HCT116 (cell line): ENCODE measurements around the gene RIN3. TPM values are rescaled to one million over a fixed set of nuclear protein-coding genes. Genes with fewer than 3 reads are reported as not detected.

Experiments
- ATAC-seq: fragments of 200-7000 bp; cut with Tn5 transposase; 2 replicates; pipeline ENCODE4 v1.9.1; 2020; ENCODE audit warnings: mild to moderate bottlenecking, moderate library complexity
- BruUV-seq: library from RNA; stranded (reverse); fragments of 400-500 nt; replicated peaks from 2 replicates; lab custom pipeline; 2021; lab: Mats Ljungman, UMichigan
- CTCF ChIA-PET: fragments of 300-600 bp; sonication (Branson Sonifier 250); formaldehyde crosslinking; loops from one replicate; lab custom pipeline; 2021; ENCODE audit warnings: antibody characterized with exemption; lab: Charles Lee
- POLR2A ChIA-PET: fragments of 300-600, 350-600 bp; sonication (Branson Sonifier 250); formaldehyde crosslinking; loops from one replicate; lab custom pipeline; 2021; ENCODE audit warnings: antibody characterized with exemption; lab: Charles Lee
- RAD21 ChIA-PET, 2 experiments: fragments of 300-600 bp; sonication (Branson Sonifier 250); formaldehyde crosslinking; loops; one replicate each; lab custom pipeline; 2023; ENCODE audit warnings: low total read pairs in 2 of 2; ENCODE audit not compliant: uncharacterized antibody in 2 of 2, unreplicated experiment in 2 of 2, low non-redundant PET in 1 of 2; lab: Charles Lee
- DNase-seq: peaks from one replicate; pipeline ENCODE4 v3.0.0-alpha.2; 2010; ENCODE audit warnings: low read depth, low spot score
- H2AFZ ChIP-seq: fragments of 200-600 bp; shearing (Covaris generic), sonication (generic); 2 replicates; pipeline ENCODE4 v1.6.1; 2017; ENCODE audit warnings: low read depth, mixed run types, mixed read lengths, antibody characterized with exemption, low read length; ENCODE audit not compliant: poor library complexity, severe bottlenecking
- H3K27ac ChIP-seq: 2 replicates; pipeline ENCODE4 v1.5.1; 2012; ENCODE audit warnings: low read depth, low read length
- H3K27me3 ChIP-seq: fragments of 200-600 bp; sonication (generic); 2 replicates; pipeline ENCODE4 v1.6.1; 2016; ENCODE audit warnings: mixed run types, low read length, mixed read lengths; ENCODE audit not compliant: insufficient read depth
- H3K36me3 ChIP-seq, 2 experiments: fragments of 200-500 bp in 1 of 2; fragments of 200-600 bp in 1 of 2; sonication (Bioruptor generic) in 1 of 2; sonication (generic) in 1 of 2; 2 replicates each; pipeline versions ENCODE4 v1.5.1 to v1.6.1; 2014 to 2016; ENCODE audit warnings: low read length in 2 of 2, inconsistent platforms in 1 of 2, mixed read lengths in 1 of 2, mixed run types in 1 of 2; ENCODE audit not compliant: insufficient read depth in 2 of 2, control insufficient read depth in 1 of 2
- H3K4me1 ChIP-seq, 2 experiments: fragments of 200-600 bp in 1 of 2; sonication (generic) in 1 of 2; 2 replicates each; pipeline versions ENCODE4 v1.5.1 to v1.6.1; 2012 to 2017; ENCODE audit warnings: low read length in 2 of 2, inconsistent platforms in 1 of 2, mild to moderate bottlenecking in 1 of 2, mixed read lengths in 1 of 2, mixed run types in 1 of 2, moderate library complexity in 1 of 2; ENCODE audit not compliant: insufficient read depth in 2 of 2, control insufficient read depth in 1 of 2
- H3K4me2 ChIP-seq: fragments of 200-600 bp; sonication (generic); 2 replicates; pipeline ENCODE4 v1.6.1; 2017; ENCODE audit warnings: mixed run types, low read length, mixed read lengths
- H3K4me3 ChIP-seq, 2 experiments: fragments of 200-600 bp in 1 of 2; sonication (generic) in 1 of 2; replicated peaks in 1 of 2; 2 replicates each; pipeline ENCODE4 v1.5.1; 2011 to 2016; ENCODE audit warnings: low read length in 2 of 2, control low read depth in 1 of 2, low read depth in 1 of 2, mild to moderate bottlenecking in 1 of 2, mixed read lengths in 1 of 2, mixed run types in 1 of 2
- H3K79me2 ChIP-seq: fragments of 200-600 bp; sonication (generic); 2 replicates; pipeline ENCODE4 v1.6.1; 2017; ENCODE audit warnings: mild to moderate bottlenecking, mixed run types, low read length, moderate library complexity, mixed read lengths; ENCODE audit not compliant: insufficient read depth
- H3K9ac ChIP-seq: fragments of 200-600 bp; sonication (generic); 2 replicates; pipeline ENCODE4 v1.6.1; 2016; ENCODE audit warnings: low read length, mixed read lengths
- H3K9me2 ChIP-seq: fragments of 200-600 bp; sonication (generic), shearing (Covaris generic); 2 replicates; pipeline ENCODE4 v1.6.1; 2017; ENCODE audit warnings: mixed run types, mild to moderate bottlenecking, moderate library complexity; ENCODE audit not compliant: insufficient read depth
- H3K9me3 ChIP-seq, 2 experiments: fragments of 200-500 bp in 1 of 2; fragments of 200-600 bp in 1 of 2; sonication (Bioruptor generic) in 1 of 2; sonication (generic) in 1 of 2; 2 replicates each; pipeline ENCODE4 v1.6.1; 2014 to 2017; ENCODE audit warnings: low read length in 2 of 2, mixed read lengths in 2 of 2, inconsistent platforms in 1 of 2, low read depth in 1 of 2, mild to moderate bottlenecking in 1 of 2, mixed run types in 1 of 2, moderate library complexity in 1 of 2; ENCODE audit not compliant: control insufficient read depth in 1 of 2, insufficient read depth in 1 of 2
- H4K20me1 ChIP-seq: fragments of 200-600 bp; sonication (generic), shearing (Covaris generic); 2 replicates; pipeline ENCODE4 v1.6.1; 2017; ENCODE audit warnings: mixed run types, mild to moderate bottlenecking, moderate library complexity; ENCODE audit not compliant: insufficient read depth
- CBX3 ChIP-seq: IDR thresholded peaks from 2 replicates; pipeline ENCODE4 v1.6.1; 2012; ENCODE audit warnings: low read depth
- POLR2AphosphoS5 ChIP-seq: IDR thresholded peaks from 2 replicates; pipeline ENCODE4 v1.6.1; 2011; ENCODE audit warnings: mild to moderate bottlenecking, low read depth, low read length, moderate library complexity
- RAD21 ChIP-seq: IDR thresholded peaks from 2 replicates; pipeline ENCODE4 v1.6.1; 2012; ENCODE audit warnings: low read depth, mild to moderate bottlenecking
- intact Hi-C: fragments of 100-400 bp; cut with micrococcal nuclease; formaldehyde crosslinking; loops from 2 replicates; pipeline ENCODE4 v1.10.0; 2022
- total RNA-seq: library from RNA; stranded (reverse); gene quantifications from one replicate; pipeline ENCODE4 v1.2.1, GENCODE V29; 2021; ENCODE audit not compliant: unreplicated experiment
- TF ChIP-seq, protein P1 (sequence below), 3 experiments: fragments of 200-600 bp in 1 of 3; sonication (generic) in 1 of 3; IDR thresholded peaks in 2 of 3; conservative IDR thresholded peaks in 1 of 3; 2 replicates each; pipeline ENCODE4 v1.5.1; 2012 to 2017; ENCODE audit warnings: low read depth in 2 of 3, low read length in 2 of 3, antibody characterized with exemption in 1 of 3, borderline replicate concordance in 1 of 3, control low read depth in 1 of 3, mild to moderate bottlenecking in 1 of 3, mixed read lengths in 1 of 3, mixed run types in 1 of 3, moderate library complexity in 1 of 3; ENCODE audit not compliant: insufficient read depth in 1 of 3

Gene RIN3
- total RNA-seq, 1 experiment from 2014 or later: 22.2 TPM

DNA sequence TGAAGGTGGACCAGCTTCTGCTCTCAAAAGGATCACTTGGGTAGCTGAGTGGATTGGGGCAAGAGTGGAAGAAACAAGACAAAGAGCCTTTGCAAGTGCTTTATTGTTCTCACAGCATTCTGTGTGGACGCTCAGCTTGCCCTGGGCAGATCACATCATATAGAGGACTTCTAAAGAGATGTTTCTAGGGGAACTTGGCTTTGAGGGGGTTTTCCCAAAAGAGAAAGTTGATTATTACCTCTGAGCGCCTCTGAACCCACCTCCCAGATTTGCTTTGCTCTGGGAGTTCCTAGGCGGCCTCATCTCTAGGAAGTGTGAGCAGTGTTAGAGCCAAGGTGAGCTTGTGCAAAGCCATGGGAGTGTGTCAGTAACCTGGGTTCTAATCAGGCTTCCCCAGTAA, 81.7 kb downstream of the RIN3 start:
- no peak overlapping the region for H3K4me2 ChIP-seq
- TF ChIP-seq CBX3: no peak
- TF ChIP-seq, all 23 proteins: peak for 0
- Histone ChIP-seq H3K4me3 (no peak overlapping the region), H3K9ac (no peak overlapping the region), H3K79me2 (no peaks in the 10 kb centered on the region), H3K4me1 (no peaks in the 10 kb centered on the region), H3K27ac (no peak overlapping the region), H2AFZ (no peak overlapping the region), H3K9me2 (no peaks in the 10 kb centered on the region), H4K20me1 (no peaks in the 10 kb centered on the region), H3K36me3 (no peaks in the 10 kb centered on the region), H3K9me3 (no peaks in the 10 kb centered on the region), H3K27me3 (no peaks in the 10 kb centered on the region)
- intact Hi-C loops: no loop called here
- DNase-seq: no peak
- CTCF ChIA-PET: interaction anchor here (1.1 kb wide), 1 partner anchor 18 kb away, joined by 3 read pairs; no protein-coding TSS in a partner anchor
- BruUV-seq: no TSS peak
- RAD21 ChIA-PET: no interaction called here
- ATAC-seq: no peak
- POLR2A ChIA-PET: no interaction called here

DNA sequence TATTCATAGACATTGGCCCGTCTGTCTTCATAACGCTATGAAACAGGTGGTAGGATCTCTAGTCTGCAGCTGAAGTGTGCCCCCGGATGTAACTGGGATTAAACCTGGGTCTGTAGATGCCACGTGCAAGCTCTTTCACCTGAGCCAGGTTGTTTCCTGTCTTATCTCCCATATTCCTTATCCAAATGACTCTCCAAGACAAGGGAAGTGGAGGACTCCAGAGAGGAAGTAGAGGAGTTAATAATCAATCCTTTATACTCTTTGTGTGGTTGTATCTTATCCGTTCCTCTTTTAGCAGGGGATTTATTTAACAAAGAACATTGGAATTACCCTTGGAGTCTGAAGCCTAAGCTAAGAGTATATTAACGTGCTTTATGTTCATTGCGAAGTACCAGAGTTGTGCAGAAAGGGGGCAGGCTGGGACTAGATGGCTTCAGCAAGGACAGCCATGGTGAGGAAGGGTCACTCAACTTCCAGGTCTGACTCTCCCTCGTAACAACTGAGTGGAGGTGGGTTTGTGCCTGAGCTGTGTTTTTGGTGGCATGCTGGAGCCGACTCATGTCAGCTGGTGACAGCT, 82.8 kb downstream of the RIN3 start:
- no peak overlapping the region for H2AFZ ChIP-seq
- DNase-seq (no peak), ATAC-seq (0 out of 2 replicates have a peak, but pooled peaks have one; percentile 50)
- no peaks in the 10 kb centered on the region for H3K4me1 ChIP-seq
- H3K4me2 ChIP-seq: no peak overlapping the region
- no peak overlapping the region for H3K4me3 ChIP-seq
- H3K9ac ChIP-seq: no peak overlapping the region
- intact Hi-C loops: no loop called here
- no TSS peak for BruUV-seq
- ChIA-PET CTCF (interaction anchor here (0.6 to 1.2 kb wide), 3 partner anchors 17 to 91 kb away, joined by 3 to 5 read pairs (median 4); no protein-coding TSS in a partner anchor), RAD21 (no interaction called here), POLR2A (no interaction called here)
- no peak overlapping the region for H3K27ac ChIP-seq
- no peaks in the 10 kb centered on the region for H3K36me3 ChIP-seq
- H3K79me2 ChIP-seq: no peaks in the 10 kb centered on the region
- H3K9me3 ChIP-seq: no peaks in the 10 kb centered on the region
- H3K27me3 ChIP-seq: no peaks in the 10 kb centered on the region
- H4K20me1 ChIP-seq: no peaks in the 10 kb centered on the region
- TF ChIP-seq POLR2AphosphoS5: no peak
- peak; percentile 33; the same call in 1 of the 2 replicates for TF ChIP-seq RAD21
- TF ChIP-seq, protein P1, sequence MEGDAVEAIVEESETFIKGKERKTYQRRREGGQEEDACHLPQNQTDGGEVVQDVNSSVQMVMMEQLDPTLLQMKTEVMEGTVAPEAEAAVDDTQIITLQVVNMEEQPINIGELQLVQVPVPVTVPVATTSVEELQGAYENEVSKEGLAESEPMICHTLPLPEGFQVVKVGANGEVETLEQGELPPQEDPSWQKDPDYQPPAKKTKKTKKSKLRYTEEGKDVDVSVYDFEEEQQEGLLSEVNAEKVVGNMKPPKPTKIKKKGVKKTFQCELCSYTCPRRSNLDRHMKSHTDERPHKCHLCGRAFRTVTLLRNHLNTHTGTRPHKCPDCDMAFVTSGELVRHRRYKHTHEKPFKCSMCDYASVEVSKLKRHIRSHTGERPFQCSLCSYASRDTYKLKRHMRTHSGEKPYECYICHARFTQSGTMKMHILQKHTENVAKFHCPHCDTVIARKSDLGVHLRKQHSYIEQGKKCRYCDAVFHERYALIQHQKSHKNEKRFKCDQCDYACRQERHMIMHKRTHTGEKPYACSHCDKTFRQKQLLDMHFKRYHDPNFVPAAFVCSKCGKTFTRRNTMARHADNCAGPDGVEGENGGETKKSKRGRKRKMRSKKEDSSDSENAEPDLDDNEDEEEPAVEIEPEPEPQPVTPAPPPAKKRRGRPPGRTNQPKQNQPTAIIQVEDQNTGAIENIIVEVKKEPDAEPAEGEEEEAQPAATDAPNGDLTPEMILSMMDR (IDR thresholded peaks at IDR 0.05 in 2 of 3, conservative IDR thresholded peaks at IDR 0.05 in 1 of 3; ENCODE audit: borderline replicate concordance in 1 of 3, insufficient read depth in 1 of 3, low read depth in 2 of 3, low read length in 2 of 3): peak; percentile 6 to 31 (median 23); a peak in 2 of 6 replicates
- no peaks in the 10 kb centered on the region for H3K9me2 ChIP-seq
